ENCODE measurements around the gene TBC1D32.

DNA sequence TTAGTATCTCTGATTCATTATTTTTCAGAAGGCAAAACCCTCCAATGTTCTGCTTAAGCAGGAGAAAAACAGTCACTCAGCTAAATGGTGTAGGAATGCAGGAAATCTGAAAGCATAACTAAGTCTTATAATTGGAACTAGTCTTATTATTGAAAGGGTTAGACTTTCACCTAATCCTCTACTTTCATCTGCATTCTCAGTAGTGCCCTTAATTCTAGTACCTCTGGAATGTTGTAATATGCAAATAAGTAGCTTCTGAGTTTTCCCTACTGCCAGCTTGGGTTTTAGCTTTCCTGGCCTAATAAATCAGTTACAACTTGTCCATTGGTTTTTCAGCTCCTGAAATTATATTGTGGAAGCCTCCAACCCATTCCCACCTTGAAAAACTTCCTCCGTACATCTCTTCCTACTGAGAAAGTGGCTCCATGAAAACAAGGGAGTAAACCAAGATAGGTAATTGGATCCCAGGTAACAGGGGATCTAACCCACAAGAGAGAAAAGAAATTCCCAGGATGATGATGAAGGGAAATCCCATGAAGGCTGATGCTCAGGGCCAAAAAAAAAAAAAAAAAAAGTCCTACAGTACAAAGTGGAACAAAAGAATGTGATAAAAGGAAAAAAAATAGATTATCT is 147.0 kb downstream of the TBC1D32 start:
- TF ChIP-seq, protein P1, sequence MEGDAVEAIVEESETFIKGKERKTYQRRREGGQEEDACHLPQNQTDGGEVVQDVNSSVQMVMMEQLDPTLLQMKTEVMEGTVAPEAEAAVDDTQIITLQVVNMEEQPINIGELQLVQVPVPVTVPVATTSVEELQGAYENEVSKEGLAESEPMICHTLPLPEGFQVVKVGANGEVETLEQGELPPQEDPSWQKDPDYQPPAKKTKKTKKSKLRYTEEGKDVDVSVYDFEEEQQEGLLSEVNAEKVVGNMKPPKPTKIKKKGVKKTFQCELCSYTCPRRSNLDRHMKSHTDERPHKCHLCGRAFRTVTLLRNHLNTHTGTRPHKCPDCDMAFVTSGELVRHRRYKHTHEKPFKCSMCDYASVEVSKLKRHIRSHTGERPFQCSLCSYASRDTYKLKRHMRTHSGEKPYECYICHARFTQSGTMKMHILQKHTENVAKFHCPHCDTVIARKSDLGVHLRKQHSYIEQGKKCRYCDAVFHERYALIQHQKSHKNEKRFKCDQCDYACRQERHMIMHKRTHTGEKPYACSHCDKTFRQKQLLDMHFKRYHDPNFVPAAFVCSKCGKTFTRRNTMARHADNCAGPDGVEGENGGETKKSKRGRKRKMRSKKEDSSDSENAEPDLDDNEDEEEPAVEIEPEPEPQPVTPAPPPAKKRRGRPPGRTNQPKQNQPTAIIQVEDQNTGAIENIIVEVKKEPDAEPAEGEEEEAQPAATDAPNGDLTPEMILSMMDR (optimal IDR thresholded peaks at IDR 0.05 in 1 of 3, IDR thresholded peaks at IDR 0.05 in 1 of 3, conservative IDR thresholded peaks at IDR 0.05 in 1 of 3; ENCODE audit: extremely low read depth in 1 of 3, insufficient read depth in 2 of 3, low read length in 3 of 3) = no peak
- no peak for TF ChIP-seq EZH2 (IDR thresholded peaks at IDR 0.05; ENCODE audit: low read length)
